ENCODE results near the gene MRPL48. TPM values are rescaled to one million over a fixed set of nuclear protein-coding genes. Genes with fewer than 3 reads are reported as not detected.

MRPL48 gene
- polyA plus RNA-seq, 1 donor from 2014 or later = 61.0 TPM

GRCh38 chr11:73851046-73851764, 63.5 kb downstream of the MRPL48 start:
- H3K4me3 Mint-ChIP-seq = no peak overlapping the region
- H3K9me3 Mint-ChIP-seq = no peaks in the 10 kb centered on the region
- peaks cover 26% of the 10 kb centered on the region for H3K36me3 Mint-ChIP-seq
- no peaks in the 10 kb centered on the region for H3K27me3 Mint-ChIP-seq
- H3K27ac Mint-ChIP-seq = peak overlapping the region in 1 of 3 donors; percentile 23
- H3K4me1 Mint-ChIP-seq = peaks cover 0 to 4% (median 2%) of the 10 kb centered on the region in 3 donors

GRCh38 chr11:73852049-73852448, 64.4 kb downstream of the MRPL48 start:
- Mint-ChIP-seq H3K27me3 (no peaks in the 10 kb centered on the region), H3K9me3 (no peaks in the 10 kb centered on the region), H3K4me3 (no peak overlapping the region), H3K4me1 (peaks cover 0 to 4% (median 2%) of the 10 kb centered on the region in 3 donors), H3K36me3 (peaks cover 28% of the 10 kb centered on the region), H3K27ac (no peak overlapping the region)

GRCh38 chr11:73854680-73855079, 67.0 kb downstream of the MRPL48 start:
- Mint-ChIP-seq H3K4me3 (no peak overlapping the region), H3K9me3 (no peaks in the 10 kb centered on the region), H3K36me3 (peaks cover 22% of the 10 kb centered on the region), H3K27me3 (no peaks in the 10 kb centered on the region), H3K27ac (no peak overlapping the region), H3K4me1 (no peaks in the 10 kb centered on the region)

- no peak overlapping the region for H3K27ac Mint-ChIP-seq
These were observed 68.4 kb downstream of the MRPL48 start for GRCh38 chr11:73856031-73856567.

GRCh38 chr11:73859671-73860070, 72.0 kb downstream of the MRPL48 start:
- H3K27ac Mint-ChIP-seq = no peak overlapping the region
- H3K4me3 Mint-ChIP-seq = no peak overlapping the region
- no peaks in the 10 kb centered on the region for H3K27me3 Mint-ChIP-seq
- H3K9me3 Mint-ChIP-seq = no peaks in the 10 kb centered on the region
- H3K4me1 Mint-ChIP-seq = no peaks in the 10 kb centered on the region
- H3K36me3 Mint-ChIP-seq = peaks cover 20% of the 10 kb centered on the region

More at GRCh38 chr11:73856031-73856567, 68.4 kb downstream of the MRPL48 start:
- Mint-ChIP-seq H3K27me3 (no peaks in the 10 kb centered on the region), H3K36me3 (peaks cover 27% of the 10 kb centered on the region), H3K9me3 (no peaks in the 10 kb centered on the region), H3K4me1 (no peaks in the 10 kb centered on the region), H3K4me3 (no peak overlapping the region)

GRCh38 chr11:73860202-73860601, 72.5 kb downstream of the MRPL48 start:
- Mint-ChIP-seq H3K4me3 (no peak overlapping the region), H3K27ac (no peak overlapping the region), H3K9me3 (no peaks in the 10 kb centered on the region), H3K27me3 (no peaks in the 10 kb centered on the region), H3K36me3 (peaks cover 19% of the 10 kb centered on the region), H3K4me1 (no peaks in the 10 kb centered on the region)

GRCh38 chr11:73862986-73863385, 75.3 kb downstream of the MRPL48 start:
- H3K36me3 Mint-ChIP-seq = peaks cover 18% of the 10 kb centered on the region
- H3K27me3 Mint-ChIP-seq = no peaks in the 10 kb centered on the region
- H3K4me3 Mint-ChIP-seq = no peak overlapping the region
- H3K4me1 Mint-ChIP-seq = no peaks in the 10 kb centered on the region
- no peak overlapping the region for H3K27ac Mint-ChIP-seq
- no peaks in the 10 kb centered on the region for H3K9me3 Mint-ChIP-seq

GRCh38 chr11:73866095-73866579, 78.5 kb downstream of the MRPL48 start:
- no peak overlapping the region for H3K4me3 Mint-ChIP-seq
- H3K27me3 Mint-ChIP-seq = no peaks in the 10 kb centered on the region
- peaks cover 17% of the 10 kb centered on the region for H3K36me3 Mint-ChIP-seq
- H3K4me1 Mint-ChIP-seq = no peaks in the 10 kb centered on the region
- no peak overlapping the region for H3K27ac Mint-ChIP-seq
- H3K9me3 Mint-ChIP-seq = no peaks in the 10 kb centered on the region

- Mint-ChIP-seq H3K36me3 (peaks cover 17% of the 10 kb centered on the region), H3K9me3 (no peaks in the 10 kb centered on the region), H3K4me1 (no peaks in the 10 kb centered on the region), H3K27me3 (no peaks in the 10 kb centered on the region), H3K4me3 (no peak overlapping the region), H3K27ac (no peak overlapping the region)
These were observed 78.9 kb downstream of the MRPL48 start for GRCh38 chr11:73866586-73866996.

GRCh38 chr11:73869332-73869949, 81.8 kb downstream of the MRPL48 start:
- peaks cover 0 to 2% (median 0%) of the 10 kb centered on the region in 3 donors for H3K4me1 Mint-ChIP-seq
- peak overlapping the region in 1 of 4 donors; percentile 48 for H3K4me3 Mint-ChIP-seq
- H3K9me3 Mint-ChIP-seq = no peaks in the 10 kb centered on the region
- H3K27me3 Mint-ChIP-seq = no peaks in the 10 kb centered on the region
- H3K27ac Mint-ChIP-seq = no peak overlapping the region
- peaks cover 12% of the 10 kb centered on the region for H3K36me3 Mint-ChIP-seq

- Mint-ChIP-seq H3K4me3 (peak overlapping the region in 1 of 4 donors; percentile 48), H3K4me1 (peaks cover 4 to 8% (median 5%) of the 10 kb centered on the region in 3 donors), H3K27me3 (no peaks in the 10 kb centered on the region), H3K27ac (no peak overlapping the region), H3K36me3 (peaks cover 9% of the 10 kb centered on the region), H3K9me3 (no peaks in the 10 kb centered on the region)
These were observed 82.6 kb downstream of the MRPL48 start for GRCh38 chr11:73870261-73870660.

GRCh38 chr11:73872749-73873357, 85.2 kb downstream of the MRPL48 start:
- Mint-ChIP-seq H3K4me3 (no peak overlapping the region), H3K9me3 (no peaks in the 10 kb centered on the region), H3K27me3 (no peaks in the 10 kb centered on the region), H3K4me1 (peaks cover 19 to 23% (median 19%) of the 10 kb centered on the region in 3 donors), H3K27ac (no peak overlapping the region), H3K36me3 (peaks cover 7% of the 10 kb centered on the region)

- Mint-ChIP-seq H3K36me3 (peaks cover 5% of the 10 kb centered on the region), H3K4me1 (peaks cover 19 to 23% (median 21%) of the 10 kb centered on the region in 3 donors), H3K9me3 (no peaks in the 10 kb centered on the region), H3K4me3 (peak overlapping the region; percentile 94 to 100 (median 97)), H3K27ac (peak overlapping the region in 2 of 3 donors; percentile 61 to 97), H3K27me3 (no peaks in the 10 kb centered on the region)
These were observed 87.7 kb downstream of the MRPL48 start for GRCh38 chr11:73875380-73875779.

GRCh38 chr11:73875840-73876239, 88.2 kb downstream of the MRPL48 start:
- no peaks in the 10 kb centered on the region for H3K27me3 Mint-ChIP-seq
- H3K4me3 Mint-ChIP-seq = peak overlapping the region; percentile 94 to 100 (median 97)
- H3K36me3 Mint-ChIP-seq = peaks cover 4% of the 10 kb centered on the region
- no peaks in the 10 kb centered on the region for H3K9me3 Mint-ChIP-seq
- H3K27ac Mint-ChIP-seq = peak overlapping the region in 2 of 3 donors; percentile 61 to 97
- H3K4me1 Mint-ChIP-seq = peaks cover 19 to 23% (median 21%) of the 10 kb centered on the region in 3 donors

Measured in IgD-negative memory B cell (primary cell).